ENCODE results near the gene DSC2. TPM values are rescaled to one million over a fixed set of nuclear protein-coding genes. Genes with fewer than 3 reads are reported as not detected.

The DSC2 gene
- total RNA-seq, 1 donor from 2014 or later: 16.0 TPM

DNA sequence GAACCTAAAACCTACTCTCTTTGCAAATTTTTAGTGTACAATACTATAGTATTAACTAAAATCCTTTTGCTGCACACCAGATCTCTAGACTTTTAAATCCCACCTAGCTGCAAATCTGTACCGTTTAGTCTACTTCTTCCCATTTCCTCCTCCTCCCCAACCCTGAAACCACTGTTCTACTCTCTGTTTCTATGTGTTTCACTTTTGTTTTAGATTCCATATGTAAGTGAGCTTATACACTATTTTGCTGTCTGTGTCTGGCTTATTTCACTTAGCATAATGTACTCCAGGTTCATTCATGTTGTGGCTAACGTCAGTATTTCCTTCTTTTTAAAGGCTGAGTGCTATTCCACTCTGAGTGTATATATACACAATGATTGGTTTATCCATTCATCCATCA, 18.4 kb upstream of the DSC2 start:
- H3K27me3 Mint-ChIP-seq (ENCODE audit: insufficient read depth, low read depth): peaks cover 2% of the 10 kb centered on the region
- no peaks in the 10 kb centered on the region for H3K4me1 Mint-ChIP-seq
- no peaks in the 10 kb centered on the region for H3K36me3 Mint-ChIP-seq
- H3K27me3 ChIP-seq: no peaks in the 10 kb centered on the region
- H3K4me1 ChIP-seq: no peaks in the 10 kb centered on the region
- H2AFZ ChIP-seq (replicated peaks): no peak overlapping the region
- H3K9ac ChIP-seq: no peak overlapping the region
- H3F3A ChIP-seq (ENCODE audit: low read depth): no peaks in the 10 kb centered on the region
- H3K4me3 Mint-ChIP-seq: no peak overlapping the region
- no peak for DNase-seq (ENCODE audit: low spot score)
- no peaks in the 10 kb centered on the region for H3K79me2 ChIP-seq (ENCODE audit: low read depth)
- H3K27ac Mint-ChIP-seq: no peak overlapping the region
- H3K4me3 ChIP-seq: no peak overlapping the region
- TF ChIP-seq EZH2phosphoT487 (IDR thresholded peaks at IDR 0.05): no peak
- TF ChIP-seq, protein P1, sequence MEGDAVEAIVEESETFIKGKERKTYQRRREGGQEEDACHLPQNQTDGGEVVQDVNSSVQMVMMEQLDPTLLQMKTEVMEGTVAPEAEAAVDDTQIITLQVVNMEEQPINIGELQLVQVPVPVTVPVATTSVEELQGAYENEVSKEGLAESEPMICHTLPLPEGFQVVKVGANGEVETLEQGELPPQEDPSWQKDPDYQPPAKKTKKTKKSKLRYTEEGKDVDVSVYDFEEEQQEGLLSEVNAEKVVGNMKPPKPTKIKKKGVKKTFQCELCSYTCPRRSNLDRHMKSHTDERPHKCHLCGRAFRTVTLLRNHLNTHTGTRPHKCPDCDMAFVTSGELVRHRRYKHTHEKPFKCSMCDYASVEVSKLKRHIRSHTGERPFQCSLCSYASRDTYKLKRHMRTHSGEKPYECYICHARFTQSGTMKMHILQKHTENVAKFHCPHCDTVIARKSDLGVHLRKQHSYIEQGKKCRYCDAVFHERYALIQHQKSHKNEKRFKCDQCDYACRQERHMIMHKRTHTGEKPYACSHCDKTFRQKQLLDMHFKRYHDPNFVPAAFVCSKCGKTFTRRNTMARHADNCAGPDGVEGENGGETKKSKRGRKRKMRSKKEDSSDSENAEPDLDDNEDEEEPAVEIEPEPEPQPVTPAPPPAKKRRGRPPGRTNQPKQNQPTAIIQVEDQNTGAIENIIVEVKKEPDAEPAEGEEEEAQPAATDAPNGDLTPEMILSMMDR (IDR thresholded peaks at IDR 0.05): no peak
- no peak for TF ChIP-seq EZH2 (IDR thresholded peaks at IDR 0.05)
- no peaks in the 10 kb centered on the region for H3K36me3 ChIP-seq
- no peak overlapping the region for H3K4me2 ChIP-seq
- no peaks in the 10 kb centered on the region for H3K9me3 Mint-ChIP-seq
- no peaks in the 10 kb centered on the region for H4K20me1 ChIP-seq (ENCODE audit: low read depth)
- H3K27ac ChIP-seq: no peak overlapping the region
- no peaks in the 10 kb centered on the region for H3K9me3 ChIP-seq (ENCODE audit: low read depth)

DNA sequence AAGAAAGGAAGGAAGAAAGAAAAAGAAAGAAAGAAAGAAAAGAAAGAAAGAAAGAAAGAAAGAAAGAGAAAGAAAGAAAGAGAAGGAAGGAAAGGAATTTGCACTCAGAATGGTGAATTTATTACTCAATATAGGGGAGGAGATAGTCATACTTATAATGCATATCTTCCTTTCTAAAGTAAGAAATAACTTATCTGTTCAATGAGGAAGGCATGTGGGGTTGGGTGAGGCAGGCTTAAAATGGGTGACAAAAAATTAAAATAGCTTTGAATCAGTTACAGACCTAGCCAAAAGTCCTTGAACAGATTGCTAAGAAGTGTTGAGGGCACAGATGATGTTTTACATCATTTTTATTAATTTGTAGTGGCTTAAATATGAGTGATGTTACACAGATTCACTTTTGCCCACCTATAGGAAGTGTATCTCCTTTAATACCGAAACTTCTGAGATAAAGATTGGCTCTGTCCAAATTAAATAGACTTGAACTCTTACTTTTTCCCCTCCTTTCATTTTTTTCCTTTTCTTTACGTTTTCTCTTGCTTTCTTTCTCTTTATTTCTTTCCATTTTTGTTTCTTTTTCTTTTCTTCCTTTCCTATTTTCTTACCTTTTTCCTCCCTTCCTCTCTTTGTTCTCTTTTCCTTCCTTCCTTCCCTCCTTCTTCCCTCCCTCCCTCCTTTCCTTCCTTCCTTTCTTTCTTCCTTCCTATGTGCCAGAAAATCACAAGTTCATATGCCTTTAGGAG, 14.8 kb upstream of the DSC2 start:
- H3K4me2 ChIP-seq: no peak overlapping the region
- H3F3A ChIP-seq (ENCODE audit: low read depth): no peaks in the 10 kb centered on the region
- H3K9me3 ChIP-seq (ENCODE audit: low read depth): no peaks in the 10 kb centered on the region
- no peaks in the 10 kb centered on the region for H3K9me3 Mint-ChIP-seq
- no peaks in the 10 kb centered on the region for H3K79me2 ChIP-seq (ENCODE audit: low read depth)
- H3K4me3 ChIP-seq: no peak overlapping the region
- no peaks in the 10 kb centered on the region for H3K36me3 Mint-ChIP-seq
- no peaks in the 10 kb centered on the region for H3K4me1 ChIP-seq
- H3K27ac Mint-ChIP-seq: no peak overlapping the region
- no peak for DNase-seq (ENCODE audit: low spot score)
- H2AFZ ChIP-seq (replicated peaks): no peak overlapping the region
- no peaks in the 10 kb centered on the region for H3K27me3 ChIP-seq
- peaks cover 2% of the 10 kb centered on the region for H3K27me3 Mint-ChIP-seq (ENCODE audit: insufficient read depth, low read depth)
- no peak overlapping the region for H3K27ac ChIP-seq
- H3K9ac ChIP-seq: no peak overlapping the region
- TF ChIP-seq, protein P1 (IDR thresholded peaks at IDR 0.05): no peak
- TF ChIP-seq EZH2phosphoT487 (IDR thresholded peaks at IDR 0.05) (no peak), EZH2 (IDR thresholded peaks at IDR 0.05) (no peak)
- H3K36me3 ChIP-seq: no peaks in the 10 kb centered on the region
- no peaks in the 10 kb centered on the region for H3K4me1 Mint-ChIP-seq
- no peaks in the 10 kb centered on the region for H4K20me1 ChIP-seq (ENCODE audit: low read depth)
- no peak overlapping the region for H3K4me3 Mint-ChIP-seq

DNA sequence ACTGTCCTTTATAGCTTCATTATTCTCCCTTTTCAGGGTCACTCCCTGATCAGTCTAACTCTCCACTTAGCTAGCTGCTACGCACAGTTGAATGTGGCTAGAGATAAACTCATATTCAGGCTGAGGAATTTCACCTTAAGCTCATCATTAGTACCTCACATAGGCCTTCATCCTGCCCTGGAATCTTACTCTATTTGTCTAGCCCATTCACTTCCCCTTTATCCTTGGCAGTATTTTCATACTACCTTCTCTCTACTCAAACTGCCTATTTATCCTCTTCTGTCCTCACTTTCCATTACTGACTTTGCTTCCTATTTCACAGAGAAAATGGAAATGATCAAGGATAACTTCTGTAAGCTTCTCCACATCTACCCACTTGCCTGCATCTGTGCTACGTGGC, 10.6 kb upstream of the DSC2 start:
- no peaks in the 10 kb centered on the region for H3F3A ChIP-seq (ENCODE audit: low read depth)
- H3K9ac ChIP-seq: no peak overlapping the region
- no peak overlapping the region for H3K4me3 Mint-ChIP-seq
- H3K27me3 ChIP-seq: no peaks in the 10 kb centered on the region
- DNase-seq (ENCODE audit: low spot score): no peak
- H3K9me3 ChIP-seq (ENCODE audit: low read depth): no peaks in the 10 kb centered on the region
- no peaks in the 10 kb centered on the region for H4K20me1 ChIP-seq (ENCODE audit: low read depth)
- no peak overlapping the region for H3K4me3 ChIP-seq
- H3K79me2 ChIP-seq (ENCODE audit: low read depth): no peaks in the 10 kb centered on the region
- no peaks in the 10 kb centered on the region for H3K4me1 ChIP-seq
- H3K4me2 ChIP-seq: no peak overlapping the region
- no peaks in the 10 kb centered on the region for H3K4me1 Mint-ChIP-seq
- TF ChIP-seq EZH2phosphoT487 (IDR thresholded peaks at IDR 0.05): no peak
- TF ChIP-seq, protein P1 (IDR thresholded peaks at IDR 0.05): no peak
- TF ChIP-seq EZH2 (IDR thresholded peaks at IDR 0.05): no peak
- H3K36me3 ChIP-seq: no peaks in the 10 kb centered on the region
- no peaks in the 10 kb centered on the region for H3K36me3 Mint-ChIP-seq
- no peaks in the 10 kb centered on the region for H3K27me3 Mint-ChIP-seq (ENCODE audit: insufficient read depth, low read depth)
- H3K27ac ChIP-seq: no peak overlapping the region
- H2AFZ ChIP-seq (replicated peaks): no peak overlapping the region
- H3K27ac Mint-ChIP-seq: no peak overlapping the region
- no peaks in the 10 kb centered on the region for H3K9me3 Mint-ChIP-seq
